ENCODE data around the gene BMS1.
"Not testable (repeated sequence)": the region's sequence is repeated elsewhere in the genome, so short reads cannot be mapped to it uniquely, and the experiment has no call there.

The BMS1 gene, protein sequence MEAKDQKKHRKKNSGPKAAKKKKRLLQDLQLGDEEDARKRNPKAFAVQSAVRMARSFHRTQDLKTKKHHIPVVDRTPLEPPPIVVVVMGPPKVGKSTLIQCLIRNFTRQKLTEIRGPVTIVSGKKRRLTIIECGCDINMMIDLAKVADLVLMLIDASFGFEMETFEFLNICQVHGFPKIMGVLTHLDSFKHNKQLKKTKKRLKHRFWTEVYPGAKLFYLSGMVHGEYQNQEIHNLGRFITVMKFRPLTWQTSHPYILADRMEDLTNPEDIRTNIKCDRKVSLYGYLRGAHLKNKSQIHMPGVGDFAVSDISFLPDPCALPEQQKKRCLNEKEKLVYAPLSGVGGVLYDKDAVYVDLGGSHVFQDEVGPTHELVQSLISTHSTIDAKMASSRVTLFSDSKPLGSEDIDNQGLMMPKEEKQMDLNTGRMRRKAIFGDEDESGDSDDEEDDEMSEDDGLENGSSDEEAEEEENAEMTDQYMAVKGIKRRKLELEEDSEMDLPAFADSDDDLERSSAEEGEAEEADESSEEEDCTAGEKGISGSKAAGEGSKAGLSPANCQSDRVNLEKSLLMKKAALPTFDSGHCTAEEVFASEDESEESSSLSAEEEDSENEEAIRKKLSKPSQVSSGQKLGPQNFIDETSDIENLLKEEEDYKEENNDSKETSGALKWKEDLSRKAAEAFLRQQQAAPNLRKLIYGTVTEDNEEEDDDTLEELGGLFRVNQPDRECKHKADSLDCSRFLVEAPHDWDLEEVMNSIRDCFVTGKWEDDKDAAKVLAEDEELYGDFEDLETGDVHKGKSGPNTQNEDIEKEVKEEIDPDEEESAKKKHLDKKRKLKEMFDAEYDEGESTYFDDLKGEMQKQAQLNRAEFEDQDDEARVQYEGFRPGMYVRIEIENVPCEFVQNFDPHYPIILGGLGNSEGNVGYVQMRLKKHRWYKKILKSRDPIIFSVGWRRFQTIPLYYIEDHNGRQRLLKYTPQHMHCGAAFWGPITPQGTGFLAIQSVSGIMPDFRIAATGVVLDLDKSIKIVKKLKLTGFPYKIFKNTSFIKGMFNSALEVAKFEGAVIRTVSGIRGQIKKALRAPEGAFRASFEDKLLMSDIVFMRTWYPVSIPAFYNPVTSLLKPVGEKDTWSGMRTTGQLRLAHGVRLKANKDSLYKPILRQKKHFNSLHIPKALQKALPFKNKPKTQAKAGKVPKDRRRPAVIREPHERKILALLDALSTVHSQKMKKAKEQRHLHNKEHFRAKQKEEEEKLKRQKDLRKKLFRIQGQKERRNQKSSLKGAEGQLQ

DNA sequence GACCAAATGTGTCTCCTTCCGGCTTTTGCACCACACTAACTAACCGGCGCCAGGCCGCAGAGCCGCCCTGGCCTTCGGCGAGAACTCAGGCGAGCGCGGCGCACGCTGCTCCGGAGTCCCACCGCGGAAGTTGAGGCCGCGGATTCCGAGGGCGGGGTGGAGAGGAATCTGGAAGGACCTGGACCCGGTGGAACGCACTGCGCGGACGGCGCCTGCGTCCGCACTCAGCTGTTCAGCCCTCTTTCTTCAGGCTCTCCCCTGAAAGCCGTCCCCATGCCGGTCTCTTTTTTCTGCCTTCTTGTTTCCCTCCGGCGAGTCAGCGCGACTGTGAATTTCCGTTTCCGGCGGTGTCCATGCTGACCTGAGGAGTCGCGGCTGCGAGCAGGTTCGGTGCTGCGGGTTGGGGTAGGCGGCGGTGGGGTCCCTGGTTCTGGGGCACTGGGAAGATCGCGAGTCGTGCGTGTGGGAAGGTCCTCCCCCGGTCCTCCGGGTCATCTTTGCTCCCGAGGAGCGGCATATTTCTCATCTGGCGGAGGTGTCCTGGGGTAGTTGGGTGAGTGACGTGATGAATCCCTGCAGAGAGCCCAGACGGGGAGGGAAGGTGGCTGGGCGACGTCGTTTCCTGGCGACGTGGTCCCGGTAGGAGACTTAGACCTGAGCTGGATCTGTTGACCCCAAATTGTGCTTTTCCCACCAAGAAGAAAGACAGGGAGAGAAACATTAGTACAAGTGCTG, at the start of gene BMS1:
Gene BMS1, plus strand, starts transcription at position 350 of the 735 bp plus-strand sequence. CDS start 1,600 bp downstream, outside the sequence.
- DNase-seq: peak; percentile 76

DNA sequence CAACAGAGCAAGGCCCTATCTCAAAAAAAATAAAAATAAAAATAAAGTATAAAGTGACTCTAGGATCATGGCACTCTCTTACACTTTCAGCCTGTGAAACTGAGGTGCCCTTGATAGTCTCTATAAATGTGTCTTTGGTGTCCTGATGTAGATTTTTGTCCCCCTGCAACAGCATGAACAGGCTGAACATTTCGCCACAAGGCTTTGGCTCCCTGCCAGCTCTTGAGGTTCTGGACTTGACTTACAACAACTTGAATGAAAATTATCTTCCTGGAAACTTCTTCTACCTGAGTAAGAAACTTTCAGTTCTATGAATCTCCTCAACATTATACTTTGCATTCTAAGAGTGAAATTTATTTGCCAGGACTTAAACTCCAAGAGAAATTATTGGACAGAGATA, 48.1 kb upstream of the BMS1 start:
- DNase-seq: no peak

DNA sequence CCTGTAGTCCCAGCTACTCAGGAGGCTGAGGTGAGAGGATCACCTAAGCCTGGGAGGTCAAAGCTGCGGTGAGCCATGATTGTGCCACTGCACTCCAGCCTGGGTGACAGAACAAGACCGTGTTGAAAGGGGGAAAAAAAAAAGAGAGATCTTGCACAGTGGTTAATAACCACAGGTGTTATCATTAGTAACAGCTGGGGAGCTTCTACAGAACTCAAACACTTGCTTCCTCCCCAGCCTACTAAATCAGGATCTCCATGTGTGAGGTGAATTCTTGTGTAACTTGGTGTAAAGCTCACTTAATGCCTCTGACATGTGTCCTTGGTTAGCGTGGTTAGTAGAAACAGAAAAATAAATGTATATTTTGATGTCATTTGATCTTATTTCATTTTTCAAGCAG, 43.9 kb upstream of the BMS1 start:
- DNase-seq: no peak

- not testable (repeated sequence) for DNase-seq
Observed at GRCh38 chr10:42741536-42741935, 41.1 kb upstream of the BMS1 start.

GRCh38 chr10:42743697-42744096, 38.9 kb upstream of the BMS1 start:
- no peak for DNase-seq

- DNase-seq: no peak
Observed at GRCh38 chr10:42744134-42744701, 38.4 kb upstream of the BMS1 start.

- DNase-seq: no peak
Observed at GRCh38 chr10:42753126-42753506, 29.5 kb upstream of the BMS1 start.

- no peak for DNase-seq
Observed at GRCh38 chr10:42753507-42754154, 29.0 kb upstream of the BMS1 start.

- no peak for DNase-seq
Observed at GRCh38 chr10:42754155-42755027, 28.2 kb upstream of the BMS1 start.

GRCh38 chr10:42755028-42755451, 27.6 kb upstream of the BMS1 start:
- no peak for DNase-seq

DNA sequence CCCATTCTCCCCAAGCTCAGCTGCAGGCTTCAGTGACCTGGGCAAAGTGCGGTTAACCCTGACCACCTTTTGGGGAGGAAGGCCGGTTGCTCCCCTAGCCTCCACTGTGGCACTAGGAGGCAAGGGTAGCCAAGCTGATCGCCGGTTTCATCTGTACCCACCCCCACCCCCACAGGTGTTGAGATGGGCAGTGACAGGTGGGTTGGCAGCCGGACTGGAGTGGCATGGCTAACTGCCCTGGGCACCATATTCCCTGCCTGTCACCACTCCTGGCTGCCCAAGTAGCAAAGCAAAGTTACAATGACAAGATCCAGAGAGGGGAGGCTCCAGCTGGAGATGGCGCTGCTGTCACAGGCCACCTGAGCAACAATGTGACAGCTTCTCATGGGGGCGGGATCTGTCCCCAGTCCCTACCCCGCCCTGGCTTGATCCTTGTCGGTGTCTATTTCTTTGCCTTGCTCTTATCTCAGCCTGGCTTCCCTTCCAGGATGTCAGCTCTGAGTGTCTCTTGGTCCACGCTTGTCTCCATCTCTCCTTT, 27.0 kb upstream of the BMS1 start:
- no peak for DNase-seq

GRCh38 chr10:42767906-42768305, 14.7 kb upstream of the BMS1 start:
- no peak for DNase-seq

DNA sequence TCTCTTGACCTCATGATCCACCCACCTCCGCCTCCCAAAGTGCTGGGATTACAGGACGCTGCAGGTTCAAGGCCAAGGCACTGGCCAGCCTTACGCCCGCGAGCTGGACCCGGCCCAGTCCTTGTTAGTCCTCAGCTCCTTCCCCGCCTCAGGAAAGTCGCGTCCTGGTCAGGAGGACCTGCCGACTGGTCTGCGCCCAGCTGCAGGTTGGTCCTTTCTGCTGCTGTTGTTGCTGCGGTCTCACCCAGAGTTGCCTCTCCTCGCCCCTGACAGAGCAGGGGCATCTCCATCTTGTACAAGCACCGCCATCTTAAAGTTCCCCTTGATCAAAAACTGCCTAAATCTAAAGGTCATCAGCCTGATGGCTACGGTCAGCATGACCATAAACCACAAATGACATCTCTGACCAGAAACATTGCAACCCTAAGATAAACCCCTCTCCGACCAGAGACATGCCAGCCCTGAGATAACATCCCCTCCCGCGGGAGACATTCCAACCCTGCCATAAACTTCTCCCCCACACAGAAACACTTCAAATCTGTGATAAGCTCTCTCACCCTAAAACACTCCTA, 13.9 kb upstream of the BMS1 start:
- DNase-seq: no peak

DNA sequence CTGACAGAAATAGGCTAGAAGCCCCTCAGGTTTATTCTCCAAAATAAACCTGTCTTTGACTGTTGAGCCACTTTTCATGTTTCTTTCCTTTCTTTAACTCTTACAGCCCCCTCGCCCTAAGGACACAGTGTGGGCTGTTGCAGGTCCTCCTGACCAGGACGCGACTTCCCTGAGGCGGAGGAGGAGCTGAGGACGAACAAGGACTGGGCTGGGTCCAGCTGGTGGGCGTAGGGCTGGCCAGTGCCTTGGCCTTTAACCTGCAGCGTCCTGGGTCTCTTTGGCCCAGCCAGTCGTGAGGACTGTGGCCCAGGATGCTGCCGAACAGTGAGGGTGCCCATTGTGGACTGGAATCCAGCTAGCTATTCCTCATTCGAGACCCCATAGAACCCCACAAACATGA, 13.4 kb upstream of the BMS1 start:
- DNase-seq: no peak

GRCh38 chr10:42769673-42770072, 12.9 kb upstream of the BMS1 start:
- peak; percentile 1 for DNase-seq

DNA sequence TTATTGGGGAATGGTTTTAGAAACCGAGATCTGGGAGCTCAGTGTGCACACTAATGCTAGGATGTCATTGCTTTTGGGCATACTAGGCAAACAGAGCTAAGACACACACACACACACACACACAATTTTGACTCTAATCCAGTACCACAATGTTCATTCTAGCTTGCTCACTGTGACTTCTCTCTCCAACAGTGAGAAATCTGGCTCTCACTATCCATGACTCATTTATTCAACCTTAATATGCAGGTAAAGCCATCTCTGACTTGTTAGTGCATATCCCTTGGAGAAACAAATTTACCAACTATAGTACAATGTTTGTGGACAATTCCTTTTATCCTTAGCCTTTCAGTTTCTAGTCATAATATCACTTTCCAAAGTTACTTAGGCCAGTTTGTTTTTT, 5.9 kb upstream of the BMS1 start:
- no peak for DNase-seq

DNA sequence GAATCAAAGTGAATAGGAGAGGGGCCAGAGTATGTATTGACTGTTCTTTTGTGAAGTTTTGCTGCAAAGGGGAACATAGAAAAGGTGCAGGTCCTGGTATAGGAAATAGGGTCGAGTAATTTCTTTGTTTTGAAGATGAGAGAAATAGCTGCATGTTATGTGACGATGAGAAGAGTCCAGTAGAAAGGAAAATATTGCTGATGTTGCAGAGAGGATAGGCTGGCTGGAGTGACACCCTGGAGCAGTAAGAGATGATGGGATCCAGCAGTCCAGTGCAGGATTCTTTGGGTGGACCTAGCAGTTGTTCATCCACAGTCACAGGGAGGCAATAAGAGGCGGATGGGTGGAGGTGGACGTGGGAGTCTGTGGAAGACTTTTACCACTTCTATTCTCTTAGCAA, 2.1 kb upstream of the BMS1 start:
- no peak for DNase-seq

DNA sequence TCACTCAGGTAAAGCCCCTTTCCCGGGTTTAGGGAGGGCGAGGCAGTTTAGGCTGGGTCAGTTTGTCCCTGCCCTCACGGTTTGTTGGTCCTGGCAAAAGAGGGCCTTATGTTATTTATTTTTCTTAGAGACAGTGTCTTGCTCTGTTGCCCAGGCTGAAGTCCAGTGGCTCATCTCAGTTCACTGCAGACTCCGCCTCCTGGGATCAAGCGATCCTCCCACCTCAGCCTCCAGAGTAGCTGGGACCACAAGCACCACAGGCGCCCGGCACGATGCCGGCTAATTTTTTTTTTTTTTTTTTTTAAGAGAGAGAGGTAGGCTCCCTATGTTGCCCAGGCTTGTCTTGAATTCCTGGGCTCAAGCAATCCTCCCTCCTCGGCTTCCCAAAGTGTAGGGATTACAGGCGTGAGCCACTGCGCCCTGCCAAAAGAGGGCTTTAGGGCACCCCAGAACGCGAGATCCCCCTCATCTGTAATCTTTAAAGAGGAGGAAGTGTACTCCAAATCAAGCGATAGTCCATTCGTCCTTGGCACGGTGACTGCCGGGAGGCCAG, 626 bp upstream of the BMS1 start:
- no peak for DNase-seq

DNA sequence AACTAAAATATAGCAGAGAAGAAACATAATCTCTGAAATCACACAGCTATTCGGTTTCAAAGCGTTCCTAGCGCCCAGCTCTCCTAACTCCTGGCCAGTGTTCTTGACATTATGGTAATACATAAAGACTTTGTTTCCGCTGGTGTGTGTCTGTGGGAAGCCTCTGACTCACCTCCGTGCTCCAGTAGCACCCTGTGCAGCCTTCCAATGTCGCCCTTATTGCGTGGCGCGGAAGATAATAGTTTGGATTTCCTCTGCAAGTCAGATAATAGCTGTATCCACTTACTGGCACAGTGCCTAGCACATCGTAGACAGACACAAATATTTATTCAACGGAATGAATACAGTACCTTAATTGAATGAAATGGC, 570 bp downstream of the BMS1 start:
- DNase-seq: peak; percentile 61

GRCh38 chr10:42785759-42786158, 3.2 kb downstream of the BMS1 start:
- no peak for DNase-seq
